A673 (cell line): Measurements from ENCODE around the gene DENND1A.

ENCODE experiments used
- EZH2 ChIP-seq: fragments of 200-600 bp; sonication (generic); IDR thresholded peaks from 2 replicates; pipeline ENCODE4 v1.6.1; 2017; ENCODE audit warnings: borderline replicate concordance, low read depth, mild to moderate bottlenecking, mixed read lengths, antibody characterized with exemption, low read length; ENCODE audit not compliant: poor library complexity, severe bottlenecking
- TF ChIP-seq, protein P1 (sequence below): fragments of 300-800, 200-600 bp; sonication (generic); conservative IDR thresholded peaks from 2 replicates; pipeline ENCODE4 v1.5.1; 2017; ENCODE audit warnings: low read depth, mild to moderate bottlenecking, antibody characterized with exemption, low read length, moderate library complexity, mixed read lengths

DNA sequence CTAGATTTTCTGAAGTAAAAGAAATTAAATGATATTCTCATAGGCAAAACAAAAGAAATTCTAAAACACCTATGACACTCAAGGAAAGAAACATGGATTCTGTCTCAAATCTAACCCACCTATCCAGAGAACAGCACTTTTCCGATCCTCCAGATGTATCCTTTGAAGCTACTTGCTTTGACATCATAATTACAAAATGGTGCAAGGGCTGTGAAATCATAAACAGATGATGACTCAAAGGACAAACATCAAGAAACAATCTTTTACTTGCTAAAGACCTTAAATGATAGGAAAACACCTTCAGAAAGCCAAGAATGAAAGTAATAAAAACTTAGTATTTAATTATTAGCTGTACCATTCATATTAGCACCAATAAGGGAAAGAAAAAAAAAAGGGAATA is 202.6 kb downstream of the DENND1A start:
- TF ChIP-seq, protein P1, sequence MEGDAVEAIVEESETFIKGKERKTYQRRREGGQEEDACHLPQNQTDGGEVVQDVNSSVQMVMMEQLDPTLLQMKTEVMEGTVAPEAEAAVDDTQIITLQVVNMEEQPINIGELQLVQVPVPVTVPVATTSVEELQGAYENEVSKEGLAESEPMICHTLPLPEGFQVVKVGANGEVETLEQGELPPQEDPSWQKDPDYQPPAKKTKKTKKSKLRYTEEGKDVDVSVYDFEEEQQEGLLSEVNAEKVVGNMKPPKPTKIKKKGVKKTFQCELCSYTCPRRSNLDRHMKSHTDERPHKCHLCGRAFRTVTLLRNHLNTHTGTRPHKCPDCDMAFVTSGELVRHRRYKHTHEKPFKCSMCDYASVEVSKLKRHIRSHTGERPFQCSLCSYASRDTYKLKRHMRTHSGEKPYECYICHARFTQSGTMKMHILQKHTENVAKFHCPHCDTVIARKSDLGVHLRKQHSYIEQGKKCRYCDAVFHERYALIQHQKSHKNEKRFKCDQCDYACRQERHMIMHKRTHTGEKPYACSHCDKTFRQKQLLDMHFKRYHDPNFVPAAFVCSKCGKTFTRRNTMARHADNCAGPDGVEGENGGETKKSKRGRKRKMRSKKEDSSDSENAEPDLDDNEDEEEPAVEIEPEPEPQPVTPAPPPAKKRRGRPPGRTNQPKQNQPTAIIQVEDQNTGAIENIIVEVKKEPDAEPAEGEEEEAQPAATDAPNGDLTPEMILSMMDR, result no peak
- no peak for TF ChIP-seq EZH2
